Activated CD4-positive, alpha-beta T cell treated with anti-CD3 and anti-CD28 coated beads, Interleukin-2, Interleukin-4, amounts not matched to agents 100 ng/mL and 50 ng/mL, durations not matched to agents 16 hours and 8 hours (primary cell): ENCODE data around the gene OR2A12.
"Not testable (repeated sequence)": the region's sequence is repeated elsewhere in the genome, so short reads cannot be mapped to it uniquely, and the experiment has no call there.

Experiments used
- DNase-seq: peaks from one replicate; pipeline ENCODE4 v3.0.0-alpha.2; 2020; ENCODE audit warnings: low spot score

OR2A12 gene

GRCh38 chr7:144085978-144086377 lies at the start of gene OR2A12:
TSS of gene OR2A12 (plus strand) at chr7:144086278. CDS start at chr7:144095108, 8,830 bp downstream.
- DNase-seq = no peak

- no peak for DNase-seq
Observed at GRCh38 chr7:144036302-144036885, 49.7 kb upstream of the OR2A12 start.

- no peak for DNase-seq
Observed at GRCh38 chr7:144037414-144038035, 48.6 kb upstream of the OR2A12 start.

GRCh38 chr7:144038887-144039286 lies 47.2 kb upstream of the OR2A12 start:
- DNase-seq = no peak

- DNase-seq = no peak
Observed at GRCh38 chr7:144048648-144049047, 37.4 kb upstream of the OR2A12 start, which contains the start of gene OR2A5. TSS of gene OR2A5 (plus strand) at chr7:144048948. CDS start at chr7:144050402, 1,454 bp downstream.

- no peak for DNase-seq
Observed at GRCh38 chr7:144049491-144049890, 36.6 kb upstream of the OR2A12 start.

GRCh38 chr7:144050093-144050492 lies 36.0 kb upstream of the OR2A12 start:
- no peak for DNase-seq

GRCh38 chr7:144050884-144051283 lies 35.2 kb upstream of the OR2A12 start:
- DNase-seq = not testable (repeated sequence)

- DNase-seq = no peak
Observed at GRCh38 chr7:144057954-144058353, 28.1 kb upstream of the OR2A12 start.

GRCh38 chr7:144063710-144064109 lies 22.4 kb upstream of the OR2A12 start:
- DNase-seq = peak; percentile 18

- DNase-seq = no peak
Observed at GRCh38 chr7:144069511-144069910, 16.6 kb upstream of the OR2A12 start, which contains the start of gene OR2A25. TSS of gene OR2A25 (plus strand) at chr7:144069811. CDS start at chr7:144074220, 4,409 bp downstream.

GRCh38 chr7:144069953-144070352 lies 16.1 kb upstream of the OR2A12 start:
- no peak for DNase-seq

- no peak for DNase-seq
Observed at GRCh38 chr7:144074374-144074773, 11.7 kb upstream of the OR2A12 start.

GRCh38 chr7:144086730-144087129 lies 652 bp downstream of the OR2A12 start:
- no peak for DNase-seq

- no peak for DNase-seq
Observed at GRCh38 chr7:144087230-144087629, 1.2 kb downstream of the OR2A12 start.

GRCh38 chr7:144090667-144091066 lies 4.6 kb downstream of the OR2A12 start:
- no peak for DNase-seq

GRCh38 chr7:144098776-144099175 lies 12.7 kb downstream of the OR2A12 start:
- DNase-seq = no peak

GRCh38 chr7:144100607-144101006 lies 14.5 kb downstream of the OR2A12 start:
- no peak for DNase-seq

- no peak for DNase-seq
Observed at GRCh38 chr7:144102041-144102440, 16.0 kb downstream of the OR2A12 start.

- no peak for DNase-seq
Observed at GRCh38 chr7:144105211-144105610, 19.1 kb downstream of the OR2A12 start.

GRCh38 chr7:144109283-144109682 lies 23.2 kb downstream of the OR2A12 start, which contains the start of gene OR2A2:
TSS of gene OR2A2 (plus strand) at chr7:144109583. CDS start at chr7:144109583, 0 bp downstream.
- DNase-seq = no peak

GRCh38 chr7:144110272-144110671 lies 24.2 kb downstream of the OR2A12 start:
- DNase-seq = no peak

- no peak for DNase-seq
Observed at GRCh38 chr7:144113651-144114050, 27.6 kb downstream of the OR2A12 start.

GRCh38 chr7:144118341-144118740 lies 32.3 kb downstream of the OR2A12 start:
- DNase-seq = no peak
